NCI-H1436 treated with DMSO at 0.1 percent for 48 hours (cell line): ENCODE data around the gene MAPKAPK3.

Experiments
- DNase-seq: peaks from one replicate; lab custom pipeline; 2025; lab: John Stamatoyannopoulos, UW

Gene MAPKAPK3

GRCh38 chr3:50617096-50617791, at the start of gene MAPKAPK3:
TSS of gene MAPKAPK3 (plus strand) at chr3:50617151. CDS start at chr3:50617566, 415 bp downstream.
- no peak for DNase-seq

- peak; percentile 41 for DNase-seq
These were observed 49.4 kb upstream of the MAPKAPK3 start, which contains the start of gene C3orf18 for GRCh38 chr3:50567386-50568167. TSS of gene C3orf18 (minus strand) at chr3:50567747. CDS start at chr3:50565699, 2,048 bp downstream.

GRCh38 chr3:50568947-50569749, 47.8 kb upstream of the MAPKAPK3 start, which contains the start of gene HEMK1:
TSS of gene HEMK1 (plus strand) at chr3:50569522. CDS start at chr3:50571105, 1,583 bp downstream.
- peak; percentile 43 for DNase-seq

- no peak for DNase-seq
These were observed 46.3 kb upstream of the MAPKAPK3 start for GRCh38 chr3:50570508-50571279.

- DNase-seq = no peak
These were observed 45.5 kb upstream of the MAPKAPK3 start for GRCh38 chr3:50571486-50571885.

- no peak for DNase-seq
These were observed 44.8 kb upstream of the MAPKAPK3 start for GRCh38 chr3:50572158-50572557.

- DNase-seq = no peak
These were observed 44.1 kb upstream of the MAPKAPK3 start for GRCh38 chr3:50572801-50573371.

GRCh38 chr3:50573566-50574443, 43.1 kb upstream of the MAPKAPK3 start:
- DNase-seq = no peak

GRCh38 chr3:50574444-50574831, 42.5 kb upstream of the MAPKAPK3 start:
- no peak for DNase-seq

- no peak for DNase-seq
These were observed 41.6 kb upstream of the MAPKAPK3 start for GRCh38 chr3:50575372-50575771.

GRCh38 chr3:50577348-50577747, 39.6 kb upstream of the MAPKAPK3 start:
- DNase-seq = no peak

- no peak for DNase-seq
These were observed 36.1 kb upstream of the MAPKAPK3 start for GRCh38 chr3:50580683-50581458.

- no peak for DNase-seq
These were observed 35.5 kb upstream of the MAPKAPK3 start for GRCh38 chr3:50581459-50581842.

- no peak for DNase-seq
These were observed 34.9 kb upstream of the MAPKAPK3 start for GRCh38 chr3:50582083-50582482.

GRCh38 chr3:50583897-50584296, 33.1 kb upstream of the MAPKAPK3 start:
- no peak for DNase-seq

GRCh38 chr3:50584391-50584790, 32.6 kb upstream of the MAPKAPK3 start:
- DNase-seq = no peak

GRCh38 chr3:50585919-50586762, 30.8 kb upstream of the MAPKAPK3 start:
- DNase-seq = no peak

- DNase-seq = no peak
These were observed 30.2 kb upstream of the MAPKAPK3 start for GRCh38 chr3:50586763-50587070.

GRCh38 chr3:50587373-50587772, 29.6 kb upstream of the MAPKAPK3 start:
- DNase-seq = no peak
